GM18909 (cell line): ENCODE measurements around the gene MYO1H.
A peak's percentile ranks its signal among the peaks of the same experiment; 100 is the strongest.
"Not testable (repeated sequence)": the region's sequence is repeated elsewhere in the genome, so short reads cannot be mapped to it uniquely, and the experiment has no call there.

ENCODE experiments used
- ATAC-seq: cut with Tn5 transposase; IDR thresholded peaks from one replicate; pipeline ENCODE4 v1.9.1; 2021; ENCODE audit warnings: mild to moderate bottlenecking; ENCODE audit not compliant: unreplicated experiment, poor library complexity

MYO1H gene

DNA sequence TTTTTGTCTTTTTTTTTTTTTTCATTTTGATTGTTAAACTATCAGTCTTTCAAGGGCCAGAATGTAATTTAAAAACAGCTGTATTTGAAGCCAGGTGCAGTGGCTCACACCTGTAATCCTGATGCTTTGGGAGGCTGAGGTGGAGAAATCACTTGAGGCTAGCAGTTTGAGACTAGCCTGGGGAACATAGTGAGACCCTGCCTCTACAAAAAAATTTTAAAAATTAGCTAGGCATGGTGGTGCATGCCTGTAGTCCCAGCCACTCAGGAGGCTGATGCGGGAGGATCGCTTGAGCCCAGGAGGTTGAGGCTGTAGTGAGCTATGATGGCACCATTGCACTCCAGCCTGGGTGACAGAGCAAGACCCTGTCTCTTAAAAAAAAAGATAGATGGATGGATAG, 57.1 kb downstream of the MYO1H start:
- not testable (repeated sequence) for ATAC-seq

DNA sequence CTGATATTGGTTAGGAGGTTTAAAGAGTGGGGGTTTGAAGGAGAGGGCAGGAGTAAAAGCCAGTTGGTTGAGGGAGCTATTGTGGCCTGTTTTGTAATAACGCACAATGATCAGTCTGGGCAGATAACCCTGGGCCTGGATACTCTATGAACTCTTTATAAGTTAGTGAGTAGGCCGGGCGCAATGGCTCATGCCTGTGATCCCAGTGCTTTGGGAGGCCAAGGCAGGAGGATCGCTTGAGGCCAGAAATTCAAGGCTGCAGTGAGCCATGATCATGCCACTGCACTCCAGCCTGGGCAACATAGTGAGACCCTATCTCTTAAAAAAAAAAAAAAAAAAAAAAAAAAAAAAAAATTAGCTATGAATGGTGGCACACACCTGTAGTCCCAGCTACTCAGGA, 58.4 kb downstream of the MYO1H start:
- ATAC-seq = not testable (repeated sequence)

GRCh38 chr12:109418848-109419480, 71.3 kb downstream of the MYO1H start:
- ATAC-seq = no peak

DNA sequence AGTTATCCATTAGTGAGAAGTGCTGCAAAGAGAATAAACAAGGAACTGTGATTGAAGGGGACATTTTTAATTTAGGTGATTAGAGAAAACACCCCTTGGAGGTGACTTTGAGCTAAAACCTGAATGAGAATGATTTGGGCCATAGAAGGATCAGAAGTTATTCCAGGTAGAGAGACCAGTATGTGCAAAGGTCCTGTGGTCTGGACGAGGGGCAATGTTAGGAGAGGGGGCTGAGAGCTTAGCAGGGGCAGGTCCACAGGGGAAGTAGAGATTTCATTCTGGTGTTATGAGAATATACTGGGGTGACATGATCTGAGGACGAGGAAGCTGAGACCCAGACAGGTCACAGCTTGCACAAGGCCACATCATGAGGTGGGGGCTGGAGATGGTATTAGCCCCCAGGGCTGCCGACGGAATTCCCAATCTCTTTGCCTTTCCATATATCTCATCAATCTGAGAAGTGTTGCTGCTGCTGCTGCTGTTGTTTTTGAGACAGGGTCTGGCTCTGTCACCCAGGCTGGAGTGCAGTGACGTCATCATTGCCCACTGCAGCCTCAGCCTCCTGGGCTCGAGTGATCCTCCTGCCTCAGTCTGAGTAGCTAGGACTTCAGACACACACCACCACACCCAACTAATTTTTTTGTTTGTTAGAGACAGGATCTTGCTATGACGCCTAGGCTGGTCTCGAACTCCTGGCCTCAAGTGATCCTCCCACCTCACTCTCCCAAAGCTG, 73.8 kb downstream of the MYO1H start:
- no peak for ATAC-seq

DNA sequence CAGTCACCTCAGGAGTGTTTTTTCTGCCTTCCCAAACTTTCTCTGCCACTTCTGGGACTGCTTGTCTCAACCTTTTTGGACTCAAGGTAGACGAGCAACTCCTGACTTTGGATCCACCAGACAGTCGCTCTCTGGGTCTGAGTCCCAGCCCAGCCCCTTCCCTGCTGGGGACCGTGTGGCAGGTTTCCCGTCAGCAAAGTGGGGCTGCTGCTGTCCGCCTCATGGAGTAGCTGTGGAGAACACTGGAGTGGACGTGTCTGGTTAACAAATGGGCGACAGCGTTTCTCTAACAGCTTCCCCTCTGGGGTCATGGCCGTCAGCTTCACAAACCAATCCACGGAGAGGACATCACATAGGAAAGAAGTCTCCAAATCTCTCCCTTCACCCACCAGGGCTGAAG, 74.6 kb downstream of the MYO1H start:
- no peak for ATAC-seq

GRCh38 chr12:109423392-109423791, 75.7 kb downstream of the MYO1H start:
- no peak for ATAC-seq

GRCh38 chr12:109428037-109428629, 80.4 kb downstream of the MYO1H start:
- ATAC-seq = peak; percentile 62

GRCh38 chr12:109428804-109429203, 81.1 kb downstream of the MYO1H start:
- not testable (repeated sequence) for ATAC-seq

GRCh38 chr12:109430244-109430643, 82.5 kb downstream of the MYO1H start:
- ATAC-seq = no peak

- no peak for ATAC-seq
Observed at GRCh38 chr12:109432431-109432830, 84.7 kb downstream of the MYO1H start.

GRCh38 chr12:109432842-109433304, 85.2 kb downstream of the MYO1H start:
- ATAC-seq = no peak

- no peak for ATAC-seq
Observed at GRCh38 chr12:109433618-109434017, 85.9 kb downstream of the MYO1H start.

- ATAC-seq = no peak
Observed at GRCh38 chr12:109434582-109434981, 86.9 kb downstream of the MYO1H start.

- ATAC-seq = no peak
Observed at GRCh38 chr12:109435428-109436187, 87.9 kb downstream of the MYO1H start.

DNA sequence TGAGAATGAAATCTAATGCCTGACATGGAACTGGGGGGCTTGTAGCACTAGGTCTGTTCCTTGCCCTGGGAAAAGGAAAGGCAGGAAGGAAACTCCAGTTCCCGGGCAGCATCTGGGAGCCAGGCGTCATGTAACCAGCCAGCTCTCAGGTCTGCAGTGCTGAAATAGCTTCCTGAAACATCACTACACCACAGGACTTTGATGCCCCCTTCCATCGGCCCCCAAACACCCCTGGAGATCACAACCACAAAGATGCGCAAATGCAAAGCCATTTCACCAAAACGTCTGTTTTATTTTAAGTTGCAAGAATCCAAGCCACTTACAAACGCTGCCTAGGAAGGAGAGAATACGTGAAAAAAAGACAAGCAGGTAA, 88.5 kb downstream of the MYO1H start:
- ATAC-seq = no peak

- ATAC-seq = no peak
Observed at GRCh38 chr12:109439181-109439580, 91.5 kb downstream of the MYO1H start.

DNA sequence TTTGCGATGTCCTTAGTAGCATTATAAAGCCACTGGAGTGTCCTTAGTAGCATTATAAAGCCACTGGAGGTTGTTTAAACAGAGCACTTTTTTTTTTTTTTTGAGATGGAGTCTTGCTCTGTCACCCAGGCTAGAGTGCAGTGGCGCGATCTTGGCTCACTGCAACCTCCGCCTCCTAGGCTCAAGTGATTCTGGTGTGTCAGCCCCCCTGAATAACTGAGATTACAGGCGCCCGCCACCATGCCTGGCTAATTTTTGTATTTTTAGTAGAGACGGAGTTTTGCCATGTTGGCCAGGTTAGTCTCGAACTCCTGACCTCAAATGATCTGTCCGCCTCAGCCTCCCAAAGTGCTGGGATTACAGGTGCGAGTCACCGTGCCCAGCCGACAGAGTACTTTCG, 92.3 kb downstream of the MYO1H start:
- not testable (repeated sequence) for ATAC-seq

- ATAC-seq = no peak
Observed at GRCh38 chr12:109440851-109441490, 93.3 kb downstream of the MYO1H start.

DNA sequence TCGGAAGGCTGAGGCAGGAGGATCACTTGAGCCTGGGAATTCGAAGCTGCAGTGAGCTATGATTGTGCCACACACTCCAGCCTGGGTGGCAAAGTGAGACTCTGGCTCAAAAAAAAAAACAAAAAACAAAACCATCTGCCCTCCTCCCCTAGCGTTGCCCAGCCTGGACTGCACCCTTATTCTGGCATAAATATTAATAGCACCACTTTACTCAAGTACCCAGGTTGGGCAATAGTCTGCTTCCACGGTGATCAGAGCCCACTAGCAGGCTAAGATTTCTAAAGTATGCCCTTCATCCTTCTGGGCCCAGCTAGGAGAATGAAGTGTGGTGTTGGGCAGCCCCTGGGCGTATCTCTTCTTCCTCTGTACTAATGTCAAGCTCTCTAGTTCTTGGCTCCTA, 96.1 kb downstream of the MYO1H start:
- ATAC-seq = no peak

GRCh38 chr12:109444259-109444658, 96.6 kb downstream of the MYO1H start:
- ATAC-seq = no peak
